Activated naive CD4-positive, alpha-beta T cell treated with anti-CD3 and anti-CD28 coated beads for 36 hours (primary cell): Measurements from ENCODE around the gene HCN4. TPM values are rescaled to one million over a fixed set of nuclear protein-coding genes. Genes with fewer than 3 reads are reported as not detected.

Source experiments
- total RNA-seq, 2 experiments: library from RNA; stranded (reverse); gene quantifications; one replicate each; pipeline ENCODE4 v1.2.3, GENCODE V29; 2021

The HCN4 gene
- total RNA-seq, 2 experiments from 2014 or later: not detected

Other genes starting within 250 kb of the HCN4 start
- gene REC114, start 74.2 kb upstream of the HCN4 start, total RNA-seq: not detected